Measurements from ENCODE around the gene POLR3K.

Gene POLR3K

GRCh38 chr16:67183-67791 is 13.9 kb upstream of the POLR3K start:
- no peak overlapping the region for H3K4me3 ChIP-seq (ENCODE audit: low read length)

GRCh38 chr16:66309-67182 is 13.1 kb upstream of the POLR3K start:
- H3K9ac ChIP-seq (ENCODE audit: low read length): no peak overlapping the region
- peaks cover 10% of the 10 kb centered on the region for H3K36me3 ChIP-seq (ENCODE audit: control insufficient read depth, insufficient read depth, low read length)
- no peak overlapping the region for H3K27ac ChIP-seq (ENCODE audit: low read depth, low read length)
- H3K4me1 ChIP-seq (ENCODE audit: control insufficient read depth, insufficient read depth, low read length): peaks cover 6% of the 10 kb centered on the region
- no peak overlapping the region for H3K4me3 ChIP-seq (ENCODE audit: low read length)
- no peaks in the 10 kb centered on the region for H3K27me3 ChIP-seq (ENCODE audit: control insufficient read depth, insufficient read depth, low read length)

More at GRCh38 chr16:67183-67791, 13.9 kb upstream of the POLR3K start:
- H3K27me3 ChIP-seq (ENCODE audit: control insufficient read depth, insufficient read depth, low read length): no peaks in the 10 kb centered on the region
- peaks cover 6% of the 10 kb centered on the region for H3K4me1 ChIP-seq (ENCODE audit: control insufficient read depth, insufficient read depth, low read length)
- H3K9ac ChIP-seq (ENCODE audit: low read length): no peak overlapping the region
- no peak overlapping the region for H3K27ac ChIP-seq (ENCODE audit: low read depth, low read length)
- peaks cover 10% of the 10 kb centered on the region for H3K36me3 ChIP-seq (ENCODE audit: control insufficient read depth, insufficient read depth, low read length)

- Histone ChIP-seq H3K27me3 (ENCODE audit: control insufficient read depth, insufficient read depth, low read length) (no peaks in the 10 kb centered on the region), H3K4me1 (ENCODE audit: control insufficient read depth, insufficient read depth, low read length) (no peaks in the 10 kb centered on the region), H3K4me3 (ENCODE audit: low read length) (no peak overlapping the region), H3K9ac (ENCODE audit: low read length) (no peak overlapping the region), H3K36me3 (ENCODE audit: control insufficient read depth, insufficient read depth, low read length) (peaks cover 10% of the 10 kb centered on the region), H3K27ac (ENCODE audit: low read depth, low read length) (no peak overlapping the region)
Measured at GRCh38 chr16:65745-66144, 12.3 kb upstream of the POLR3K start.

GRCh38 chr16:64914-65255 is 11.5 kb upstream of the POLR3K start:
- no peak overlapping the region for H3K4me3 ChIP-seq (ENCODE audit: low read length)
- H3K27me3 ChIP-seq (ENCODE audit: control insufficient read depth, insufficient read depth, low read length): no peaks in the 10 kb centered on the region
- H3K36me3 ChIP-seq (ENCODE audit: control insufficient read depth, insufficient read depth, low read length): peaks cover 15% of the 10 kb centered on the region
- H3K4me1 ChIP-seq (ENCODE audit: control insufficient read depth, insufficient read depth, low read length): no peaks in the 10 kb centered on the region
- no peak overlapping the region for H3K27ac ChIP-seq (ENCODE audit: low read depth, low read length)
- H3K9ac ChIP-seq (ENCODE audit: low read length): no peak overlapping the region

- H3K27me3 ChIP-seq (ENCODE audit: control insufficient read depth, insufficient read depth, low read length): no peaks in the 10 kb centered on the region
- H3K4me3 ChIP-seq (ENCODE audit: low read length): no peak overlapping the region
- no peak overlapping the region for H3K27ac ChIP-seq (ENCODE audit: low read depth, low read length)
- H3K4me1 ChIP-seq (ENCODE audit: control insufficient read depth, insufficient read depth, low read length): no peaks in the 10 kb centered on the region
- H3K36me3 ChIP-seq (ENCODE audit: control insufficient read depth, insufficient read depth, low read length): peaks cover 18% of the 10 kb centered on the region
- H3K9ac ChIP-seq (ENCODE audit: low read length): no peak overlapping the region
Measured at GRCh38 chr16:63998-64913, 10.8 kb upstream of the POLR3K start.

- Histone ChIP-seq H3K4me3 (ENCODE audit: low read length) (no peak overlapping the region), H3K36me3 (ENCODE audit: control insufficient read depth, insufficient read depth, low read length) (peaks cover 24% of the 10 kb centered on the region), H3K27ac (ENCODE audit: low read depth, low read length) (no peak overlapping the region), H3K4me1 (ENCODE audit: control insufficient read depth, insufficient read depth, low read length) (no peaks in the 10 kb centered on the region), H3K27me3 (ENCODE audit: control insufficient read depth, insufficient read depth, low read length) (no peaks in the 10 kb centered on the region), H3K9ac (ENCODE audit: low read length) (no peak overlapping the region)
Measured at GRCh38 chr16:63466-63865, 10.1 kb upstream of the POLR3K start.

GRCh38 chr16:62968-63391 is 9.6 kb upstream of the POLR3K start:
- Histone ChIP-seq H3K4me1 (ENCODE audit: control insufficient read depth, insufficient read depth, low read length) (no peaks in the 10 kb centered on the region), H3K4me3 (ENCODE audit: low read length) (no peak overlapping the region), H3K27ac (ENCODE audit: low read depth, low read length) (no peak overlapping the region), H3K27me3 (ENCODE audit: control insufficient read depth, insufficient read depth, low read length) (no peaks in the 10 kb centered on the region), H3K36me3 (ENCODE audit: control insufficient read depth, insufficient read depth, low read length) (peaks cover 25% of the 10 kb centered on the region), H3K9ac (ENCODE audit: low read length) (no peak overlapping the region)

- no peak overlapping the region for H3K4me3 ChIP-seq (ENCODE audit: low read length)
- no peaks in the 10 kb centered on the region for H3K4me1 ChIP-seq (ENCODE audit: control insufficient read depth, insufficient read depth, low read length)
- no peak overlapping the region for H3K9ac ChIP-seq (ENCODE audit: low read length)
- peaks cover 27% of the 10 kb centered on the region for H3K36me3 ChIP-seq (ENCODE audit: control insufficient read depth, insufficient read depth, low read length)
- no peak overlapping the region for H3K27ac ChIP-seq (ENCODE audit: low read depth, low read length)
- H3K27me3 ChIP-seq (ENCODE audit: control insufficient read depth, insufficient read depth, low read length): no peaks in the 10 kb centered on the region
Measured at GRCh38 chr16:62283-62967, 9.0 kb upstream of the POLR3K start.

GRCh38 chr16:61879-62281 is 8.5 kb upstream of the POLR3K start:
- Histone ChIP-seq H3K4me1 (ENCODE audit: control insufficient read depth, insufficient read depth, low read length) (no peaks in the 10 kb centered on the region), H3K36me3 (ENCODE audit: control insufficient read depth, insufficient read depth, low read length) (peaks cover 27% of the 10 kb centered on the region), H3K27ac (ENCODE audit: low read depth, low read length) (no peak overlapping the region), H3K9ac (ENCODE audit: low read length) (no peak overlapping the region), H3K4me3 (ENCODE audit: low read length) (no peak overlapping the region), H3K27me3 (ENCODE audit: control insufficient read depth, insufficient read depth, low read length) (no peaks in the 10 kb centered on the region)

- Histone ChIP-seq H3K9ac (ENCODE audit: low read length) (no peak overlapping the region), H3K27ac (ENCODE audit: low read depth, low read length) (no peak overlapping the region), H3K4me3 (ENCODE audit: low read length) (no peak overlapping the region), H3K36me3 (ENCODE audit: control insufficient read depth, insufficient read depth, low read length) (peaks cover 32% of the 10 kb centered on the region), H3K4me1 (ENCODE audit: control insufficient read depth, insufficient read depth, low read length) (no peaks in the 10 kb centered on the region), H3K27me3 (ENCODE audit: control insufficient read depth, insufficient read depth, low read length) (no peaks in the 10 kb centered on the region)
Measured at GRCh38 chr16:60929-61878, 7.8 kb upstream of the POLR3K start.

- no peak overlapping the region for H3K27ac ChIP-seq (ENCODE audit: low read depth, low read length)
- peaks cover 39% of the 10 kb centered on the region for H3K36me3 ChIP-seq (ENCODE audit: control insufficient read depth, insufficient read depth, low read length)
- H3K27me3 ChIP-seq (ENCODE audit: control insufficient read depth, insufficient read depth, low read length): no peaks in the 10 kb centered on the region
- H3K4me3 ChIP-seq (ENCODE audit: low read length): no peak overlapping the region
- no peak overlapping the region for H3K9ac ChIP-seq (ENCODE audit: low read length)
- H3K4me1 ChIP-seq (ENCODE audit: control insufficient read depth, insufficient read depth, low read length): no peaks in the 10 kb centered on the region
Measured at GRCh38 chr16:60166-60565, 6.8 kb upstream of the POLR3K start.
